IPS-18c (cell line): ENCODE results near the gene EYS.
"Not testable (repeated sequence)": the region's sequence is repeated elsewhere in the genome, so short reads cannot be mapped to it uniquely, and the experiment has no call there.

Source experiments
- H3K4me3 ChIP-seq: 2 replicates; pipeline ENCODE4 v1.7.0; 2013; ENCODE audit warnings: low read depth, mild to moderate bottlenecking, low read length, moderate library complexity; ENCODE audit not compliant: insufficient read depth
- H3K9me3 ChIP-seq: one replicate; pipeline ENCODE4 v1.6.1; 2013; ENCODE audit warnings: mild to moderate bottlenecking, low read length, moderate library complexity; ENCODE audit not compliant: control insufficient read depth, insufficient read depth

Gene EYS

DNA sequence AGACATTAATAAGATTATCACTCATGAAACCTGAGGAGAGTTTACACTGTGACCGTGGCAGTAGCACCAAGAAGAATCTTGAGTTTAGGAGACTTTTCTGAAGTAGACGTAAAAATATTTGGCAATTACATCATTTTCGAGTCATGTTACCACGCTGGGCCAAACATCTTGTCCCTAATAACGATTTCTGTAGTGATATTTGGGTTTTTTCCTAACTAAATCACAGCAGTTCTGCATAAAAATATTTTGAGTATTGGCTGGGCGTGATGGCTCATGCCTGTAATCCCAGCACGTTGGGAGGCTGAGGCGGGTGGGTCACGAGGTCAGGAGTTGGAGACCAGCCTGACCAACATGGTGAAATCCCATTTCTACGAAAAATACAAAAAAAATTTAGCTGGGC lies 1809.1 kb downstream of the EYS start:
- H3K9me3 ChIP-seq, result no peaks in the 10 kb centered on the region
- H3K4me3 ChIP-seq, result no peak overlapping the region

- Histone ChIP-seq H3K9me3 (no peaks in the 10 kb centered on the region), H3K4me3 (no peak overlapping the region)
These were observed 1809.6 kb downstream of the EYS start for GRCh38 chr6:63897459-63897858.

- Histone ChIP-seq H3K9me3 (no peaks in the 10 kb centered on the region), H3K4me3 (no peak overlapping the region)
These were observed 1818.6 kb downstream of the EYS start for GRCh38 chr6:63888416-63888815.

- not testable (repeated sequence) for H3K9me3 ChIP-seq, H3K4me3 ChIP-seq
These were observed 1819.2 kb downstream of the EYS start for GRCh38 chr6:63887804-63888203.

- Histone ChIP-seq H3K4me3 (no peak overlapping the region), H3K9me3 (no peaks in the 10 kb centered on the region)
These were observed 1819.8 kb downstream of the EYS start for GRCh38 chr6:63887002-63887751.

- Histone ChIP-seq H3K9me3 (no peaks in the 10 kb centered on the region), H3K4me3 (no peak overlapping the region)
These were observed 1820.7 kb downstream of the EYS start for GRCh38 chr6:63886341-63886740.

DNA sequence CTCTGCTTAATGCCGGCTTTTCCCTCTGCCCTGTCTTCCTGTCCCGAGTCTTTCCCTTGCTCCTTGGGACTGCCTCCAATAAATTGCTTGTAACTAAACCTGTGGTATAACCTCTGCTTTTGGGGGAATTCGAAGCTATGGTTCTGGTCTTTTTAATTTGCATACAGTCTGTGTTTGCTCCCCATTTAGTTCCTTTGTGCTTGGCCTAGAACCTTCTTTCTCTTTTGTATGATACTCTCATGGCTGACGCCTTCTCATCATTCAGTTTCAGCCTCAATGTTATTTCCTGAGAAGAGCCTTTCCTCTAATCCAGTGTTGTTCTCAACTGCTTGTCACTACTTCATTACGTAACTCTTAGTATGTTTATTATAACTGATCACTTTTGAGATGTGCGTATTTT lies 1823.4 kb downstream of the EYS start:
- Histone ChIP-seq H3K4me3 (no peak overlapping the region), H3K9me3 (peaks cover 4% of the 10 kb centered on the region)

DNA sequence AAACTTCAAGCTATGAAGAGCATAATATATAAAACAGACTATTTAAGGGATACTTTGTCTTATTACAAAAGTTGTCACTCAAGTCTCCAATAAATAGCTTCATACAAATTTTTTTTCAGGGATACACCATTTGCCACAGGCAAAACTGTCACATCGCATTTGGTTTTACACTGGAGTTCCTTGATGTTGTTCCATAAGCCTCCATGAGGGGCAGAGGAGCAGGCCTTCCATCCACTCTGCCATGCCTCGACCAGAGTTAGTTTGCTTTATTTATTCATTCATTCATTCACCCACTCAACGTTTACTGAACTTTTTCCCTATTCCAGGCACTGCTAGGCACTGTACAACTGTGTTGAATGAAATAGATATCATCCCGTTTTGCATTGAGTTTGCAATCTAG lies 1824.8 kb downstream of the EYS start:
- no peak overlapping the region for H3K4me3 ChIP-seq
- H3K9me3 ChIP-seq, result peaks cover 4% of the 10 kb centered on the region

GRCh38 chr6:63881791-63882190 lies 1825.2 kb downstream of the EYS start:
- Histone ChIP-seq H3K9me3 (peaks cover 4% of the 10 kb centered on the region), H3K4me3 (no peak overlapping the region)

DNA sequence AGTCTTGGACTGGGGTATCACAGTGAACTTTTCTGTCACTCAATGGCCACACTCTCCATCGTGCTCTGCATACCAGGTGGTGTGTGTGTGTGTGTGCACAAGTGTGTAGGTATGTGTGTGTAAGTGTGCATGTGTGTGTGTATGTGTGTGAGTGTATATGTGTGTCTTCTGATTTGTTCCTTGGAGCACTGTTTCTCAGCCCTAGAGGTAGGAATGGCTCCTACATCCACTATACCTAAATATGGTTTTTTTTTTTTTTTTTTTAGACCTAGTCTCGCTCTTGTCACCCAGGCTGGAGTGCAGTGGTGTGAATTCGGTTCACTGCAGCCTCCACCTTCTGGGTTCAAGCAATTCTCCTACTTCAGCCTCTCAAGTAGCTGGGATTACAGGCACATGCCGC lies 1834.8 kb downstream of the EYS start:
- no peak overlapping the region for H3K4me3 ChIP-seq
- no peaks in the 10 kb centered on the region for H3K9me3 ChIP-seq

GRCh38 chr6:63868351-63868750 lies 1838.7 kb downstream of the EYS start:
- Histone ChIP-seq H3K9me3 (no peaks in the 10 kb centered on the region), H3K4me3 (no peak overlapping the region)

DNA sequence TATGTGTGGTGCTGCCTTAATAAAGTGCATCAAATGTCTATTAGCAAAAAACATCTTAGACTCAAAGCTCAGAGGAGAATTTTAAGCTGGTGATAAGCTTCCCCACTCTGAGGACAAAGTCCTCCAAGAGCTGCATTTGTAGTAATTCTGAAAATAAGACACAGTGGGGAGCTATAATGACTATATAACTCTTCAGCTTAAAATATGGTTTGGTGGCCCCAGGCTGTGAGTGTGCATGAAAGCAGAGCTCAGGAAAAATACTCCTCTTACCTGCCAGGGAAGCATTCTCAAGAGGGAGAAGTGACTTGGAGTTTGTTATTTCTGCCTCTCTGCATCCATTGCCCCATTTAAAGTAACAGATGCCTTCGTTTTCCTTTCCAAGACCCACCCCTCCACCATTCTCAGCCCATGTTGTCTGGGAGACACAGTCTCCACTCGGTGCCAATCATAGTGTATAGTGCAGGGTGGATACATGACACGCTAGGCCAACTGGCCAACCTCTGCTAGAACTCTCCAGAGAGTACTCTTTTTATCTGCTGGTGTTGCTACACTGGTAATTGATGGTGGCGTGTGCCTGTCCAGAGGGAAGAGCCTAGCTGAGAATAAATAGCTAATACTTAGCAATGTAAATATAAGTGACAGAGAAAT lies 1842.2 kb downstream of the EYS start:
- no peak overlapping the region for H3K4me3 ChIP-seq

GRCh38 chr6:63864061-63864460 lies 1843.0 kb downstream of the EYS start:
- no peak overlapping the region for H3K4me3 ChIP-seq
- H3K9me3 ChIP-seq, result no peaks in the 10 kb centered on the region

More for the DNA sequence above, 1842.2 kb downstream of the EYS start:
- H3K9me3 ChIP-seq, result no peaks in the 10 kb centered on the region

DNA sequence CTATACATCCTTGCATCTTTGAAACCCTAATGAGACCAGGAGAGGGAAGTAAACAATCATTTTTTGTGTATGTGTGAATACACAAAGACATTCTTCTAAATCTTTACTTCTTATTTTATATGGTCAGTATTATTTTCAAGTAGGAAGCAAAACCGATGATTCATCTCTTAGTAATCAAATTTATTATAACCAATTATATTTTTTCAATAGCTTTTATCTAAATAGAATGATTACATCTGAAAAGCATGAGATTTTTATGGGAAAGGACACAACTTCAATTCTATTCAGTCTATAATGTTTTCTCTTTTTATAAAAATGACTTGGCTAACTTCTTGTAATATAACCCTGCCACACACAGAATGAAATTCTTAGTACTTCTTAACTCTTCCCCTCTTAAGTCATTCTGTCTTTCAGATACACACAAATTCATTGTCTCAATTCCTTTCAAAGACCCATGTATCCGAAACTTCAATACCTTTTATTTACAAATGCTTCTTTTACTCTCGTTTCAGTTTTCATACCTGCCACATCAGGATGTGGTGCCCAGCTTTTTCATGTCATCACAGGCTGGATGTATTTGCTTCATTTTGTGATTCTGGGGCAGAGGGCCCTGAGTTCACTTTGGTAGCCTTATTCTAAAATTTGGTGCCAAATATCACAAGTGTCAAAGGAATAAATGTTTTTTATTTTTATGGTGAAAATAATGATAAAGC lies 1844.4 kb downstream of the EYS start:
- Histone ChIP-seq H3K4me3 (no peak overlapping the region), H3K9me3 (no peaks in the 10 kb centered on the region)

DNA sequence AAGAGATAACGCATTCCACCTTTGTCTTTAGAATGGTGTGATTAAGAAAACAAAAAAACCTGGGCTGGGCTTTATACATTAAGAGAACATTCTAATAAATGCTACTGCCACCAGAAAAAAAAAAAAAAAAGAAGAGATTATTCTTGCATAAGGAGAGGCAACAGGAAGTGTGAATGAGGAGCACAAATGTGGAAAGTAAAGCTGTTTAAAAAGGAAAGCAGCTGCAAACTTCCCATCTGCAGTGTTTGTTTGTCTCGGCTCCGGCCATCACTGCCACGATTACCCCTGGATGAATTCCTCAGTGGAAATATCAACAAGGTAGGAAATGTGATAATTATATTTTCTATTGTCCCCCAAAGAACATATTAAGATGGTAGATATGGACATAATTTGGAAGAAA lies 1847.5 kb downstream of the EYS start:
- H3K9me3 ChIP-seq, result no peaks in the 10 kb centered on the region
- no peak overlapping the region for H3K4me3 ChIP-seq

DNA sequence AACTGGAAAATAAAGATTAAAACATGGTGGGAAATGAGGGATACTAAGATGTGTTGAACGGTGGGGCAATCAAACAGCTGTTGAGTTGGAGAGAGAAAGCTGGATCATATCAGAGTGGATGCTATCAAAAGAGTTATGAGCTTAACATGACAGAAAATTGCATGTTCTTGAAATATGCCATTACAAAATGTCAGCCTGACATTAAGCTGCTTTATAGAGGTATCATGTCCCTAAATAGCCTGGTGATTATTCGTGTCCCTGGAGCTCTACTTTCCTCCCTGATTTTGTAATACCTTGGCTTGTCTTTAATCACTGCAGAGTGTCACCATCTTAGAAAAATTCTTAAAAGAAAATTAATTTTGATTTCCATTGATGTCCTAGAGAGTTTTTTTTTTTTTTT lies 1848.3 kb downstream of the EYS start:
- no peak overlapping the region for H3K4me3 ChIP-seq
- H3K9me3 ChIP-seq, result no peaks in the 10 kb centered on the region

DNA sequence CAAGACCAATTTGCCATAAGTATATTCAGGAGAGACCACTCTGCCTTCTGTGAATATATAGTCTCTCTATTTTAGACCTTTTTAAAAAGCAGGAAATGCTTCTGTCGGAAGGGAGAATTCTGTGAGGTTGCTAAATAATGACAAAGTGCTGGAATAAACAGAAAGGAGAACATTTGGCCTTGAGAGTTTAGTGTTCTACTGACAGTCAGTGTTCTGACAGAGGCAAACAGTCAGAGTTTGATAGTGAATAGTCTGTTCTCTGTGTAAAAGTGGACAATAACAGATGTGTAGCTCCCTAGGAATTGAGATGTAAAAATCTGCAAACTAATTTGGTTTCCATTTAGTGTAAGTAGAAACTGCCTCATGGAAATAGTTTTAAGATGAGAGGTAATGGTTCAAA lies 1850.8 kb downstream of the EYS start:
- no peak overlapping the region for H3K4me3 ChIP-seq
- H3K9me3 ChIP-seq, result no peaks in the 10 kb centered on the region

DNA sequence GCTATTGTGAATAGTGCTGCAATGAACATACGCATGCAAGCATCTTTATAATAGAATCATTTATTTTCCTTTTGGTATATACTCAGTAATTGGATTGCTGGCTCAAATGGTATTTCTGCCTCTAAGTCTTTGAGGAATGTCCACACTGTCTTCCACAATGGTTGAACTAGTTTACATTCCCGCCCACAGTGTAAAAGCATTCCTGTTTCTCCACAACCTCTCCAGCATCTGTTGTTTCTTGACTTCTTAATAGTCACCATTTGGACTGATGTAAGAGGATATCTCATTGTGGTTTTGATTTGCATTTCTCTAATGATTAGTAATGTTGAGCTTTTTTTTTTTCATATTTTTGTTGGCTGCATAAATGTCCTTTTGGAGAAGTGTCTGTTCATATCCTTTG lies 1862.7 kb downstream of the EYS start:
- H3K4me3 ChIP-seq, result no peak overlapping the region
- no peaks in the 10 kb centered on the region for H3K9me3 ChIP-seq
